HG02840 (cell line): ENCODE results near the gene ITGAX.

Experiments used
- ATAC-seq: cut with Tn5 transposase; IDR thresholded peaks from one replicate; pipeline ENCODE4 v1.9.1; 2021; ENCODE audit warnings: mild to moderate bottlenecking, moderate library complexity, moderate number of reproducible peaks; ENCODE audit not compliant: unreplicated experiment, low FRiP score

ITGAX gene

DNA sequence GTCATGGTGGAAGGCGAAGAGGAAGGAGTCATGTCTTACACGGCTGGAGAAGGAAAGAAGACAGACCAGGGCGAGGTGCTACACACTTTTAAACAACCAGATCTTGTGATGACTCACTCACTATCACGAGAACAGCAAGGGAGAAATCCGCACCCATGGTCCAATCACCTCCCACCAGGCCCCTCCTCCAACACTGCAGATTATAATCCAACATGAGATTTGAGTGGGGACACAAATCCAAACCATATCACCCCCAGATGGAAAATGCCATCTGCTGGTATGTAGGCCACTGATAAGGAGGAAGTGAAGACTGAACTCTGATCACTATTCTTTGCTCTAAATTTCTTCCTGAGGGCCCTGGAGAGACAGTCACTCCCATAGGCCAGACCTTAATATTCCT lies 7.5 kb upstream of the ITGAX start:
- no peak for ATAC-seq

DNA sequence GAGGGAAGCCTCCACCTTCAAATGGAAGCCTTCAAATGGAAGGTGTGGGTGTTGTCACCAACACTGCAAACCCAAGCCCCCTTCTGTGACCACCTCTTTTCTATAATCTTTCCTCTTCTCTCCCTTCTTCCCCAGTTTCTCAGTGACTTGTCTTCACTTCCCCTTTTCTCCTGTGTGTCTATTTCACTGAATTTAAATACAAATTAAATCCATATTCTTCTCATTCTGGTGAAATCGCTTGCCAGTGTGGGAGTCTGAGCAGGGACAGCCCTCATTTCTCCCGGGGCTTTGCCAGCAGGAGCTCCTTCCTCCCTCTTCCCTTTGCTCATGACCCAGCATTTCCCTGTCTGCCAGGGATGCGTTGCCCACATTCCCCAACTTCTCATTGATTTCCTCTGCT lies 6.4 kb upstream of the ITGAX start:
- no peak for ATAC-seq

DNA sequence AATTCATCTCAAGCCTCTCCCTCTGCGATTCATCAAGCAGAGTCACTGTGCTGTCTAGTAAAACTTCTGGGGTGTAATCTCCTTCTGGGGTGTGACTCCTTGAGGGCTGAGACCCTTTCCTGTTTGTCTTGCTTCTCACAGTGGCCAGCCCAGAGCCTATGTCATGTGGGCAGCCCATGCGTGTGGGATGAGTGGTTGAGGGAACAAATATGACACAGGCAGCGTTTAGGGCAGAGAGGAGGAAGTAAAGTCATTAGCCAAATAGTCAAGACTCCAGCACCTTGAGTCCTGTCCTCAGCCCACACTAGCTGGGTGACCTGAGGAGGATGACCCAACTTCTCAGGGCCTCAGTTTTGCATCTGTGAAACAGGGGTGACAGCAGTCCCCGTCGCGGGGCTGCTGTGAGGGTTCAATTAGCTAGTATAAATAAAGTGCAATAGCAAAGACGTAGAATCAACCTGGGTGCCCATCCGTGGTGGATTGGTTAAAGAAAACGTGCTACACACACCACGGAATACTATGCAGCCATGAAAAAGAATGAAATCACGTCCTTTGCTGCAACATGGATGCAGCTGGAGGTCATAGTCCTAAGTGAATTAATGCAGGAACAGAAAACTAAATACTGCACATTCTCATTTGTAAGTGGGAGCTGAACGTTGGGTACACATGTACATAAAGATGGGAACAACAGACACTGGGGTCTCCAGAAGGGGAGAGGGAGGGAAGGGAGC lies 4.5 kb upstream of the ITGAX start:
- no peak for ATAC-seq

DNA sequence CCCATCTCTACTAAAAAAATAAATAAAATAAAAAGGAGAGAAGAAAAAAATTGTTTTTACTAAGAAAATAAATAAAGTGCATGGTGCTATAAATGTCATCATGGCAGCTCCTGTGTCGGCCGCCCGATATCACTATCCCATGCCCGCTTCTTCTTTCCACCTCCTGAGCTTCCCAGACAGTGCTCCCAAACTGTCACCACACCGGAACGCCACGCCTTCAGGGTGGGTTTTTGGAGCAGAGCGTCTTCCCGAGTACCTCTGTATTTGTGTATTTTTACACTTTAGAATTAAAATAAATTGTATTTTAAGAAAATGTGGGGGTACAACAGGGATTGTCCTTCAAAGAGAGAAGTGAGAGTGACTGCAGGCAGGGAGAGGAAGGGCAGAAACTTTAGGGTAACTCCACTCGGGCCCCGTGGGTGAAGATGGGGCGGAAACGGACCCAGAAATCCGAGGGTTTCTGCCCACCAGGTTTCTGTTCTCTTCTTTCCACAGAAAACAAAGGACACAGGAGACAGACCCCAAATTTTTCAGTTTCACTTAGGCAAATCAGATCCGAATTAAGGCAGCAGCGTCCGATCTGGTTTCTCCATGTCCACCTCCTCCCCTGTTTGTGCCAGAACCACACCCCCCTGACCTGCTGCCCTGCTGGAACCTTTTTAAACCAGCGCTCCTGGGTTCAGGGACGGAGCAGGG lies 3.6 kb upstream of the ITGAX start:
- no peak for ATAC-seq

DNA sequence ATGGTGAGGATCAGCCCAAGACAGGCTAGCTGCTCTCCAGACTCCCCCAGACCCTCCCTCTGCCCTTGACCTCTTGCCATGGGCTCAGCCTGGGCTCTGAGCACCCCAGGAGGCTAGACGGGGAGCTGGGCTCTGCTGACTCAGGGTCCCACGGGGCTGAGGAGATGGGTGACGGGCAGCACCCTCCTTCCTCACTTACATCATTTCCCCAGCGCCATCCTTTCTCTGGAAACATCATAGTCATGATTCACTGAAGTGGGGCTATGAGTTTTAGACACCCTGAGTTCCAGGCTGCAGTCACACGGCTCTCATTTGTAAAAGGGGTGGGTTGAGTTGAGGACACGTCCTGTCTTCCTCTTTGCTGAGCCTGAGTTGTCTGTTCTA lies 3.0 kb upstream of the ITGAX start:
- no peak for ATAC-seq

- ATAC-seq: no peak
Measured at GRCh38 chr16:31352376-31353115, 2.4 kb upstream of the ITGAX start.

- ATAC-seq: no peak
Measured at GRCh38 chr16:31355431-31356100, 590 bp downstream of the ITGAX start.

- ATAC-seq: no peak
Measured at GRCh38 chr16:31356566-31357323, 1.8 kb downstream of the ITGAX start.

DNA sequence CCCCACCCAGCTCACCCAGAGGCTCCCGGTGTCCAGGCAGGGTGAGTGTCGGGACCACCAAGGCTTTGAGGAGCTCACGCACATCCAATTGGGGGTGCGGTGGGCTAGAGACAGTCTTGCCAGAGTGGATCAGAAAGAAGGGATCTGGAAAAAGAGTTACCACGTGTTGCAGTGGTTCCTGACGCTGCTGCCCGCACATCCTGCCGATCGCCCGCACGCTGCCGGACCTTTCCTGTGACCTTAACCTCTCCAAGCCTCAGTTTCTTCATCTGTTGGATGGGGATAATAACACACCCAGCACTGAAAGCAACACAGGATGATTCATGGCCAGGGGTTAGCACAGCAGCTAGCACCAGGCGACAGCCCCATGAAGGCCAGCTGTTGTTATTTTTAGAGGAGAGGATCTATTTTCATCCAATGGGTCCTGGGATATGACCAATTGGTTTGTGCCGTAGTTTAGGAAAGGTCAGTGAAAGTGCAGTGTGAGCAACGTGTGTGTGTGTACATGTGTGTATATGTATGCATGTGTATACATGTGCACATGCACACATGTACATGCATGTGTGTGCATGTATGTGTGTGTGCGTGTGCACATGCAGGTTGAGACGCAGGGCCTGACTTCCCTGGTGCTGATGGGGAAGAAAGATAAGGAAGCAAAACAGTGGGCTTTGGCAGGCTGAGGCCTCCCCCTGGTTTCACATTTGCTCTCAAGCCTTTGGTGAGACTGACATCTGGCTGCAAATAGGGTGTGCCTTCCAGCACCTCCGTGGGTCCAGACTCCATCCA lies 2.5 kb downstream of the ITGAX start:
- ATAC-seq: no peak

DNA sequence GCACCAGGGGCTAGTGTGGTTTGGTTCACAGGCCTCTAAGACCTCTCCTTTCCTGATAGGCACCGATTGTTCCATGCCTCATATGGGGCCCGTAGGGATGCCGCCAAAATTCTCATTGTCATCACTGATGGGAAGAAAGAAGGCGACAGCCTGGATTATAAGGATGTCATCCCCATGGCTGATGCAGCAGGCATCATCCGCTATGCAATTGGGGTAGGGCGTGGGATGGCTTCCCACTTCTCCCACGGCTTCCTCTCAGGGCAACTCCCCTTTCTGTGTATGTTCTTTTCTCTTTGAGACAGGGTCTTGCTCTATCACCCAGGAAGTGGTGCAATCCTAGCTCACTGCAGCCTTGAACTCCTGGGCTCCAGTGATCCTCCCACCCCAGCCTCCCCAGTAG lies 5.3 kb downstream of the ITGAX start:
- no peak for ATAC-seq

DNA sequence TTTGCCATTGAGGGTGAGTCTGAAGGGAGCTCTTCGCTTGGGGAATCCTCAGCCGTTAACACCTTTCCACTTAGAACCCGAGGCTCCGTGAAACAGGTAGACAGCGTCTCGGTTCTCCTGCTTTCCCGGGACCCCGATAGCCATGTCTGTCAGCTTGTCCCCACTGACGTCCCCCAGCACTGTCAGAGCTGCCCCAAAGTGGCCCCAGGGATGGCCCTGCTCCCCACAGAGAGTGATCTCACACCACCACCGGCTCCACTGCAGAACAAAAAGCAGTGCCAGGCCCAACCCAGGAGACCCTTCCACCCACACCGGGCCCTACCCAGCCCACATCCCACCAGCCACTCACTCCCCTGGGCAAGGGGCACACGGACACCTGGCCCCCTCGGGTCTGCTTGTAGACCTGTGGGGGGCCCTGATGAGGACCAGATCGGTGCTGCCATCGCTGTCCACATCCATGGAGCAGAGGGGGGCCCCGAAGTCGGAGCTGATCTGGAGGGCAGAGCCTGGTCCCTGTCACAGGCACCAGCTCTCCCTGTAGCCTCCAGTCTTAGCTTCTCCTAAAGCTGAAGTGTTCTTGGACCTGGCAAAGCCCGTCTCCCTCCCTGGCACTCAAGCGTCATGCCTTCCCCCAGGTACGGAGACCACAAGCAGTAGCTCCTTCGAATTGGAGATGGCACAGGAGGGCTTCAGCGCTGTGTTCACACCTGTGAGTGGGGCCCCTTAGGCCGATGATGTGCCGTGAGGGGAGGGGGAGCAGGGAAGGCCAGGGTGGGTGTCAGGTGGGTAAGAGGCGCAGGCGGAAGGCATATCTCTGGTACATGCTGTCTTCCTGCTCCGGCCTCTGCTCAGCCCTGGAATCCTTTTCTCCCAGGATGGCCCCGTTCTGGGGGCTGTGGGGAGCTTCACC lies 6.5 kb downstream of the ITGAX start:
- no peak for ATAC-seq

GRCh38 chr16:31362476-31363405 lies 7.8 kb downstream of the ITGAX start:
- no peak for ATAC-seq

DNA sequence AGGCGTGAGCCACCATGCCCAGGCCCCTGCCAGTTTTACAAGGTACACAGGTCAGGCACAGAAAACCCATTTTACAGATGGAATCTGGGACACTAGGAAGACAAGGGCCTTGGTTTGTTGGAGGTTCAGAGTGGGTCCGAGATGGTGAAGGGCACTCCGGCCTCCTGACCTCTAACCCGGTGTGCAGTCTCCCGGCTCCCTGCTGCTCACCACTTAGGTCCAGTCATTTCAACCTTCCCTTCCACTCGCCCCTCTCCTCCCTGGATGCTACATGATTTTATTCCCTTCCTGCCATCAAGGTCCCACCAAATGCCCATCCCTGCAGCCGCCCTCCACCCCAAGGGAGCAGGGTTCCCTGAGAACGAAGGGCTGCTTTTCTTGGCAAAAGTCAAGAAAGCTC lies 8.7 kb downstream of the ITGAX start:
- ATAC-seq: no peak

DNA sequence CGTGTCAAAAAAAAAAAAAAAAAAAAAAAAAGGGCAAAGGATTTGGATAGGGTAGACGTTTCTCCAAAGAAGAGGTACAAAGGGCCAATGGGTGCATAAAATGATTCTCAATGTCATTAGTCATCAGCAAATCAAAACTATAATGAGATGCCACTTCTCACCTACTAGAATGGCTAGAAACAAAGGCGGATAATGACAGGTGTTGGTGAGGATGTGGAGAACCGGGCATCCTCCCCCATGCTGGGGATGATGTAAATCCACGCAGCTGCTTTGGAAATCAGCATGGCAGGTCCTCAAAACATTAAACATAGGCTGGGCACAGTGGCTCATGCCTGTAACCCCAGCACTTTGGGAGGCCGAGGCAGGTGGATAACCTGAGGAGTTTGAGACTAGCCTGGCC lies 9.4 kb downstream of the ITGAX start:
- no peak for ATAC-seq

DNA sequence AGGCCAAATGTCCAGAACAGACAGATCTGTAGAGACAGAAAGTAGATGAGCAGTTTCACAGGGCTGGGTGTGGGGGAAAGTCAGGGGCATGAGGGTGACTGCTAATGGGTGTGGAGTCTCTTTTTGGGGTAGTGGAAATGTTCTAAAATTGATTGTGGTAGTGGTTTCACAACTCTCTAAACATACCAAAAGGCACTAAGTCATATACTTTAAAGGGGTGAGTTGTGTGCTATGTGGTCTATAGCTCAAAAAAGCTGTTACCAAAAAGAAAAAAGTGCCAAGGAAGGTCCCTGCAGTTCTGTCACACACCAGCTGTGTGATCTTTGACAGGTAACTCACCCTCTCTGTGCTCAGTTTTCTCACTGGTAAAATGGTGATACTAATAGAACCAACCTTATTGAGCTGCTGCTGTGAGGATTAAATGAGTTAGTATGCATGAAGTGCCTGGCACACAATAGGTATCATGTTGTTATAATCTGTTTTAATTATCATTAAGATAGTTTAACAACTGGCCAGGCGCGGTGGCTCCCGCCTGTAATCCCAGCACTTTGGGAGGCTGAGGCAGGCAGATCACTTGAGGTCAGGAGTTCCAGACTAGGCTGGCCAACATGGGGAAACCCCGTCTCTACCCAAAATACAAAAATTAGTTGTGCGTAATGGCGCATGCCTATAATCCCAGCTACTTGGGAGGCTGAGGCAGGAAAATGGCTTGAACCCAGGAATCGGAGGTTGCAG lies 10.3 kb downstream of the ITGAX start:
- no peak for ATAC-seq

DNA sequence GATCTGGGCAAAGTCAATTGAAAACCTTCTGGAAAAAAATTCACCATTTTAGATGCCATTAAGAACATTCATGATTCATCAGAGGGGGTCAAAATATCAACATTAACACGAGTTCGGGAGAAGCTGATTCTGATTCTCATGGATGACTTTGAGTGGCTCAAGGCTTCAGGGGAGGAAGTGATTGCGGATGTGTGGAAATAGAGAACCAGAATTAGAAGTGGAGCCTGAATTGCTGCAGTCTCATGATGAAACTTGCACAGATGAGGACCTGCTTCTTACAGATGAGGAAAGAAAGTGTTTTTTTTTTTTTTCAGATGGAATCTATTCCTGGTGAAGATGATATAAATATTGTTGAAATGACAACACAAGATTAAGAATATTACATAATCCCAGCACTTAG lies 12.9 kb downstream of the ITGAX start:
- no peak for ATAC-seq

- ATAC-seq: no peak
Measured at GRCh38 chr16:31371008-31371407, 16.0 kb downstream of the ITGAX start.
